ENCODE measurements around the gene RBMS3. TPM values are rescaled to one million over a fixed set of nuclear protein-coding genes. Genes with fewer than 3 reads are reported as not detected.

The RBMS3 gene
- total RNA-seq, 6 donors from 2014 or later = 39.8 to 102 (median 57.2) TPM

- ATAC-seq (ENCODE audit: low FRiP score in 2 of 2) (peak in 1 of 2 donors; percentile 53), DNase-seq (peak in 1 of 2 donors; percentile 53)
- WGBS, 2 donors = 91 to 92% methylated on average over 7 to 9 of the region's 9 CpGs
- Histone ChIP-seq H3K36me3 (no peaks in the 10 kb centered on the region), H3K27me3 (no peaks in the 10 kb centered on the region), H3K9me3 (no peaks in the 10 kb centered on the region), H3K4me3 (no peak overlapping the region), H3K27ac (no peak overlapping the region), H3K4me1 (peaks cover 0 to 1% (median under 1%) of the 10 kb centered on the region in 4 donors)
- TF ChIP-seq CTCF (IDR thresholded peaks at IDR 0.05) (no peak), POLR2A (IDR thresholded peaks at IDR 0.05) (no peak), EP300 (IDR thresholded peaks at IDR 0.05) (no peak), POLR2AphosphoS5 (IDR thresholded peaks at IDR 0.05) (no peak)
These were observed 470.9 kb downstream of the RBMS3 start for GRCh38 chr3:29751647-29752314.

- WGBS, 2 donors = 91 to 95% methylated on average over 1 of the region's 1 CpG
- no peaks in the 10 kb centered on the region for H3K36me3 ChIP-seq
- no peak overlapping the region for H3K4me3 ChIP-seq
- no peak overlapping the region for H3K27ac ChIP-seq
- TF ChIP-seq POLR2AphosphoS5 (IDR thresholded peaks at IDR 0.05) (no peak), EP300 (IDR thresholded peaks at IDR 0.05) (no peak), POLR2A (IDR thresholded peaks at IDR 0.05) (no peak), CTCF (IDR thresholded peaks at IDR 0.05) (no peak)
- no peak for DNase-seq
- H3K4me1 ChIP-seq = peaks cover 15 to 25% (median 23%) of the 10 kb centered on the region in 4 donors
- no peaks in the 10 kb centered on the region for H3K9me3 ChIP-seq
- no peak for ATAC-seq (ENCODE audit: low FRiP score in 2 of 2)
- H3K27me3 ChIP-seq = no peaks in the 10 kb centered on the region
These were observed 473.5 kb downstream of the RBMS3 start for GRCh38 chr3:29754346-29754745.

- WGBS, 2 donors = 52 to 55% methylated on average over 1 of the region's 1 CpG
- no peaks in the 10 kb centered on the region for H3K36me3 ChIP-seq
- H3K4me3 ChIP-seq = no peak overlapping the region
- DNase-seq (no peak), ATAC-seq (ENCODE audit: low FRiP score in 2 of 2) (no peak)
- TF ChIP-seq EP300 (IDR thresholded peaks at IDR 0.05) = no peak
- TF ChIP-seq CTCF (IDR thresholded peaks at IDR 0.05) = no peak
- TF ChIP-seq POLR2AphosphoS5 (IDR thresholded peaks at IDR 0.05) = no peak
- TF ChIP-seq POLR2A (IDR thresholded peaks at IDR 0.05) = no peak
- peak overlapping the region in 1 of 4 donors; percentile 13 for H3K27ac ChIP-seq
- no peaks in the 10 kb centered on the region for H3K9me3 ChIP-seq
- H3K27me3 ChIP-seq = no peaks in the 10 kb centered on the region
- H3K4me1 ChIP-seq = peaks cover 26 to 35% (median 33%) of the 10 kb centered on the region in 4 donors
These were observed 474.5 kb downstream of the RBMS3 start for GRCh38 chr3:29755416-29755815.

- no peak for TF ChIP-seq CTCF (IDR thresholded peaks at IDR 0.05)
- TF ChIP-seq EP300 (IDR thresholded peaks at IDR 0.05) = no peak
- ATAC-seq (ENCODE audit: low FRiP score in 2 of 2) = no peak
- peak in 1 of 2 donors; percentile 36 for DNase-seq
- peak overlapping the region in 3 of 4 donors; percentile 68 to 74 (median 71) for H3K27ac ChIP-seq
- no peaks in the 10 kb centered on the region for H3K9me3 ChIP-seq
- H3K36me3 ChIP-seq = no peaks in the 10 kb centered on the region
- no peaks in the 10 kb centered on the region for H3K27me3 ChIP-seq
- 58 to 74% methylated on average over 1 of the region's 1 CpG for WGBS, 2 donors
- H3K4me1 ChIP-seq = peaks cover 32 to 40% (median 34%) of the 10 kb centered on the region in 4 donors
- H3K4me3 ChIP-seq = no peak overlapping the region
These were observed 476.3 kb downstream of the RBMS3 start for GRCh38 chr3:29757054-29757777.

All from upper lobe of left lung (tissue), 6 donors.